Measurements from ENCODE around the gene CATSPER4. TPM values are rescaled to one million over a fixed set of nuclear protein-coding genes. Genes with fewer than 3 reads are reported as not detected.
A peak's percentile ranks its signal among the peaks of the same experiment; 100 is the strongest.

CATSPER4 gene
- total and polyA plus RNA-seq, 2 experiments from 2014 or later, result 0.50 TPM; not detected in 1

DNA sequence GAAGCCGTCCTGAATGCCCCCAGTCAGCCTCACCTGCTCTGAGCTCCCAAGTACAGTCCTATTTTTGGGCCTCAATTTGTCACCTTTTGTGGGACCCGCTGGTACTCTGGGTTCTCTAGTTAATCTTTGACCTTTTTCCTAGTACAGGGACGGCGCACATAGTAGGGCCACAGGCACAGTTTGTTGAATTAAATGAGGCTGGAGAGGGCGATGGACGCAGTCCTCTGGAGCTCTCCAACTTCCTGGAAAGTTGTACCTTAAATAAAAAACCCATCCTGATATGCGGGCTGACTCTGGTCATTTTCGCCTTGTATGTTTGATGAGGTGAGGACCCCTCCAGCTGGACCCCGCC lies 26.7 kb upstream of the CATSPER4 start:
- DNase-seq (ENCODE audit: low read depth in 1 of 2, low spot score in 1 of 2), result no peak
- TF ChIP-seq, protein P1, sequence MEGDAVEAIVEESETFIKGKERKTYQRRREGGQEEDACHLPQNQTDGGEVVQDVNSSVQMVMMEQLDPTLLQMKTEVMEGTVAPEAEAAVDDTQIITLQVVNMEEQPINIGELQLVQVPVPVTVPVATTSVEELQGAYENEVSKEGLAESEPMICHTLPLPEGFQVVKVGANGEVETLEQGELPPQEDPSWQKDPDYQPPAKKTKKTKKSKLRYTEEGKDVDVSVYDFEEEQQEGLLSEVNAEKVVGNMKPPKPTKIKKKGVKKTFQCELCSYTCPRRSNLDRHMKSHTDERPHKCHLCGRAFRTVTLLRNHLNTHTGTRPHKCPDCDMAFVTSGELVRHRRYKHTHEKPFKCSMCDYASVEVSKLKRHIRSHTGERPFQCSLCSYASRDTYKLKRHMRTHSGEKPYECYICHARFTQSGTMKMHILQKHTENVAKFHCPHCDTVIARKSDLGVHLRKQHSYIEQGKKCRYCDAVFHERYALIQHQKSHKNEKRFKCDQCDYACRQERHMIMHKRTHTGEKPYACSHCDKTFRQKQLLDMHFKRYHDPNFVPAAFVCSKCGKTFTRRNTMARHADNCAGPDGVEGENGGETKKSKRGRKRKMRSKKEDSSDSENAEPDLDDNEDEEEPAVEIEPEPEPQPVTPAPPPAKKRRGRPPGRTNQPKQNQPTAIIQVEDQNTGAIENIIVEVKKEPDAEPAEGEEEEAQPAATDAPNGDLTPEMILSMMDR (IDR thresholded peaks at IDR 0.05; ENCODE audit: low read depth, low read length), result no peak
- Histone ChIP-seq H3K4me1 (ENCODE audit: low read depth) (peaks cover 37% of the 10 kb centered on the region), H3K36me3 (no peaks in the 10 kb centered on the region), H3K27ac (no peak overlapping the region), H3K4me3 (peak overlapping the region; percentile 30), H3K27me3 (no peaks in the 10 kb centered on the region), H3K9me3 (ENCODE audit: low read depth) (no peaks in the 10 kb centered on the region)

- Histone ChIP-seq H3K4me3 (peak overlapping the region; percentile 30), H3K9me3 (ENCODE audit: low read depth) (no peaks in the 10 kb centered on the region), H3K36me3 (no peaks in the 10 kb centered on the region), H3K27ac (peak overlapping the region; percentile 75), H3K4me1 (ENCODE audit: low read depth) (peaks cover 31% of the 10 kb centered on the region), H3K27me3 (no peaks in the 10 kb centered on the region)
- TF ChIP-seq, protein P1 (IDR thresholded peaks at IDR 0.05; ENCODE audit: low read depth, low read length), result peak; percentile 43
- peak; percentile 37 to 79 for DNase-seq (ENCODE audit: low read depth in 1 of 2, low spot score in 1 of 2)
These were observed 26.2 kb upstream of the CATSPER4 start for GRCh38 chr1:26164036-26164860.

GRCh38 chr1:26164861-26165842 lies 25.2 kb upstream of the CATSPER4 start:
- Histone ChIP-seq H3K4me1 (ENCODE audit: low read depth) (peaks cover 24% of the 10 kb centered on the region), H3K9me3 (ENCODE audit: low read depth) (no peaks in the 10 kb centered on the region), H3K27me3 (no peaks in the 10 kb centered on the region), H3K36me3 (no peaks in the 10 kb centered on the region), H3K4me3 (peak overlapping the region; percentile 30), H3K27ac (peak overlapping the region; percentile 75)
- no peak for DNase-seq (ENCODE audit: low read depth in 1 of 2, low spot score in 1 of 2)
- TF ChIP-seq, protein P1 (IDR thresholded peaks at IDR 0.05; ENCODE audit: low read depth, low read length), result no peak

DNA sequence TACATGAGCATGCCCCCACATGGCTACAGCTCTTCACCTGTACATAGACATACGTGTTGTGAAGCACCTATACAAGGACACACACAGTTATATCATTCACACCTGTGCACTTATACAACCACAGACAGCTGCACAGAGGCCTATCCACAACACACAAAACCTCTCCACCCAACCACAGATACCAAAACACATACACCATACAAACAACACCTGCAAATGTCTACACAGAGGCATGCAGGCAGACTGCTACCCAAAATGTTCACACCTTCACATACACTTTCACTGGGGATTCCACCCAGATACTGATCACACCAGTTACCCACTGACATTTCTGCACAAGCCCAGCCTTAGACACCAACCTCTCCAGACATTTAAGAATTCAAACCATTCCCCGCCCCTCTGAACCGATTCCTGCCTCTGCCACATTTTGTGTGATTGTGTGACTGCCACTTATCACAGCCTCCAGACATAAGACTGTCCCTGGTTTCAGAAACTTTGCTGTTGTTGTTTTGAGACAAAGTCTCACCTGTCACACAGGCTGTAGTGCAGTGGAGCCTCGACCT lies 23.6 kb upstream of the CATSPER4 start:
- Histone ChIP-seq H3K4me3 (no peak overlapping the region), H3K27me3 (no peaks in the 10 kb centered on the region), H3K4me1 (ENCODE audit: low read depth) (peaks cover 16% of the 10 kb centered on the region), H3K9me3 (ENCODE audit: low read depth) (no peaks in the 10 kb centered on the region), H3K27ac (no peak overlapping the region), H3K36me3 (no peaks in the 10 kb centered on the region)
- TF ChIP-seq, protein P1 (IDR thresholded peaks at IDR 0.05; ENCODE audit: low read depth, low read length), result no peak
- no peak for DNase-seq (ENCODE audit: low read depth in 1 of 2, low spot score in 1 of 2)

- no peak for DNase-seq (ENCODE audit: low read depth in 1 of 2, low spot score in 1 of 2)
- Histone ChIP-seq H3K4me1 (ENCODE audit: low read depth) (peaks cover 16% of the 10 kb centered on the region), H3K27me3 (no peaks in the 10 kb centered on the region), H3K36me3 (no peaks in the 10 kb centered on the region), H3K4me3 (peak within 1 kb of the TSS; percentile 85), H3K27ac (peak within 1 kb of the TSS; percentile 77), H3K9me3 (ENCODE audit: low read depth) (no peaks in the 10 kb centered on the region)
- TF ChIP-seq, protein P1 (IDR thresholded peaks at IDR 0.05; ENCODE audit: low read depth, low read length), result no peak
These were observed 21.8 kb upstream of the CATSPER4 start, which contains the start of gene C1orf232 for GRCh38 chr1:26168410-26169197. C1orf232 (minus strand) TSS chr1:26168963; CDS start chr1:26168499, 464 bp downstream.
